Skeletal muscle satellite cell (primary cell): ENCODE results near the gene KCNE4.

ENCODE experiments used
- H3K27me3 ChIP-seq: 2 replicates; pipeline ENCODE4 v1.7.0; 2013; ENCODE audit warnings: low read length; ENCODE audit not compliant: control insufficient read depth, insufficient read depth
- H3K36me3 ChIP-seq: 2 replicates; pipeline ENCODE4 v1.7.0; 2013; ENCODE audit warnings: mild to moderate bottlenecking, control low read depth, low read length; ENCODE audit not compliant: insufficient read depth
- H3K4me1 ChIP-seq: 2 replicates; pipeline ENCODE4 v1.7.0; 2013; ENCODE audit warnings: low read length; ENCODE audit not compliant: control insufficient read depth, insufficient read depth
- H3K4me2 ChIP-seq: 2 replicates; pipeline ENCODE4 v1.7.0; 2013; ENCODE audit warnings: mild to moderate bottlenecking, low read length
- H3K4me3 ChIP-seq: 2 replicates; pipeline ENCODE4 v1.7.0; 2013; ENCODE audit warnings: low read length
- H3K9ac ChIP-seq: 2 replicates; pipeline ENCODE4 v1.7.0; 2013; ENCODE audit warnings: mild to moderate bottlenecking, low read depth, low read length, moderate library complexity
- H3K9me3 ChIP-seq: replicated peaks from 2 replicates; pipeline ENCODE4 v1.7.0; 2013; ENCODE audit warnings: mild to moderate bottlenecking, control low read depth, low read length

The KCNE4 gene

DNA sequence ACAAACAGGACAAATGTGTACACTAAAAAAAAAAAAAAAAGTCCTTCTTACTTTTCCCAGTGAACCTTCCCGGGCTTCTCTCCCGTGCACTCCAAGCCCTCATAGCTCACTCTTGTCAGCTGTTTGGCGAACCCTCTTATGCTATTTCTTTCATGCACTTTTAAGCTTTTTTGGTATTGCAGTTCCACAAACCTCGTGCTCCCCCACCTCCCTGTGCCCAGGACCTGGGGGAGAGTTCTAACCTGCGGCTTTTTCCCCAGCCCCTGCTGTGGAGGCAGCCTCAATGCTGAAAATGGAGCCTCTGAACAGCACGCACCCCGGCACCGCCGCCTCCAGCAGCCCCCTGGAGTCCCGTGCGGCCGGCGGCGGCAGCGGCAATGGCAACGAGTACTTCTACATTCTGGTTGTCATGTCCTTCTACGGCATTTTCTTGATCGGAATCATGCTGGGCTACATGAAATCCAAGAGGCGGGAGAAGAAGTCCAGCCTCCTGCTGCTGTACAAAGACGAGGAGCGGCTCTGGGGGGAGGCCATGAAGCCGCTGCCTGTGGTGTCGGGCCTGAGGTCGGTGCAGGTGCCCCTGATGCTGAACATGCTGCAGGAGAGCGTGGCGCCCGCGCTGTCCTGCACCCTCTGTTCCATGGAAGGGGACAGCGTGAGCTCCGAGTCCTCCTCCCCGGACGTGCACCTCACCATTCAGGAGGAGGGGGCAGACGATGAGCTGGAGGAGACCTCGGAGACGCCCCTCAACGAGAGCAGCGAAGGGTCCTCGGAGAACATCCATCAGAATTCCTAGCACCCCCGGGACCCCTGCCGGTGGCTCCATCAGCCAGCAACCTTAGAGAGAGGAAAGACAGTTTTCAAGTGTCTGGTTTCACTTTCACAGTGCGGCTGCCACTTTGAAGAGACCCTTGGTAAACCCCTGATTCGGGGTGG lies 826 bp downstream of the KCNE4 start:
- Histone ChIP-seq H3K9me3 (no peaks in the 10 kb centered on the region), H3K4me1 (peaks cover 45% of the 10 kb centered on the region), H3K27me3 (no peaks in the 10 kb centered on the region), H3K36me3 (no peaks in the 10 kb centered on the region), H3K4me2 (peak overlapping the region; percentile 87), H3K9ac (peak overlapping the region; percentile 73), H3K4me3 (peak overlapping the region; percentile 69)

DNA sequence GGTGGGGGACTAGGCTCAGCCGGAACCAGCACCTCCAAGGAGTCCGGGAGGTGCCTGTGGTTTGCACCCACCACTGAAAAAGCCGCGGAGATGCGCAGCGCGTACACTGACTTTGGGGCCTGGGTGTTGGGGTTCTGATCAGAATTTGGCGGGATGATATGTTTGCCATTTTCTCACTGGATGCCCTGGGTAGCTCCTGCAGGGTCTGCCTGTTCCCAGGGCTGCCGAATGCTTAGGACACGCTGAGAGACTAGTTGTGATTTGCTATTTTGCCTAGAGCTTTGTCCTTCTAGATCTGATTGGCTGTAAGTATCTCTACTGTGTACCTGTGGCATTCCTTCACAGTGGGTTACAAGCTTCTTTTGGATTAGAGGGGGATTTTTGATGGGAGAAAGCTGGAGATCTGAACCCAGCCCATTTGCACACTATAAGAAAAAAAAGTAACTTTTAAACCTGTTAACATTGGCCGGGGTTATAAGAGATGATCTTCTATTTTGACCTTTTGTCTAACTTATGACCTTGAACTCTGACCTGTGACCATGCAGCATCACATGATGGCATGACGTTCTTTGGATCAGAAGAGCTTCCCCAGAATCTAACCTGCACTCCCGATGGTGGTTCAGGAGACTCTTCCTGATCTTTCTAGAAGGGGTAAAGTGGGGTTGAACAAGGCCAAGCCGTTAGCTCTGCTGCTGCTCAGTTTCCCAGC lies 1.6 kb downstream of the KCNE4 start:
- no peaks in the 10 kb centered on the region for H3K9me3 ChIP-seq
- peak overlapping the region; percentile 73 for H3K9ac ChIP-seq
- peaks cover 40% of the 10 kb centered on the region for H3K4me1 ChIP-seq
- H3K4me3 ChIP-seq = peak overlapping the region; percentile 69
- H3K27me3 ChIP-seq = no peaks in the 10 kb centered on the region
- peak overlapping the region; percentile 87 for H3K4me2 ChIP-seq
- no peaks in the 10 kb centered on the region for H3K36me3 ChIP-seq

DNA sequence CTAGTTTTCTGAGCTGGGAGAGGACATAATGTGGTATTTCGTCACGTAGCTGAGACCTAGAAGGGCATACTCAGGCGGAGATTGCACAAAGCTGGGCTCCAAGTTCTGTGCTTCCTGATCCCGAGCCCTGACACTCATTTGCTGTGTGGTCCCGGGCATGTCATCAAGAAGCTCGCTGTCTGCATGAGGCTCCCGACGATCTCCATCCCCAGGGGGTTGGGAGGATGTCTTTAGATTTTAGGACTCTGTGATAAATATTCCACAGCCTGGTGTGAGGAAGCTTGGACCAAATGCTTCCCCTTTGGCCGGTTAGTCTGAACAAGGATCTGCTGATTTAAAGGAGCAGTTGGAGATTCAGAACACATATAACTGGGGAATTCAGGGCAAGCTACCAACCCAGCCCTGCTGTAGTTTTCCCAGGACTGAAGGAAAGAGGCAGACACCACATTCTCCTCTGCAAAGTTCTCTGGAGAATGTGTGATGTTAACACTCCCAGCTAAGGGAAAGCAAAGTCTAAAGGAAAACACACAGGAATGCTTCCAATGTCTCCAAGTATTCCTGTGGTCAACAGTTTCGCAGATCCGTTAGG lies 2.3 kb downstream of the KCNE4 start:
- H3K9ac ChIP-seq = peak overlapping the region; percentile 73
- no peaks in the 10 kb centered on the region for H3K27me3 ChIP-seq
- H3K9me3 ChIP-seq = no peaks in the 10 kb centered on the region
- H3K4me3 ChIP-seq = peak overlapping the region; percentile 50
- peak overlapping the region; percentile 87 for H3K4me2 ChIP-seq
- H3K36me3 ChIP-seq = no peaks in the 10 kb centered on the region
- H3K4me1 ChIP-seq = peaks cover 40% of the 10 kb centered on the region

DNA sequence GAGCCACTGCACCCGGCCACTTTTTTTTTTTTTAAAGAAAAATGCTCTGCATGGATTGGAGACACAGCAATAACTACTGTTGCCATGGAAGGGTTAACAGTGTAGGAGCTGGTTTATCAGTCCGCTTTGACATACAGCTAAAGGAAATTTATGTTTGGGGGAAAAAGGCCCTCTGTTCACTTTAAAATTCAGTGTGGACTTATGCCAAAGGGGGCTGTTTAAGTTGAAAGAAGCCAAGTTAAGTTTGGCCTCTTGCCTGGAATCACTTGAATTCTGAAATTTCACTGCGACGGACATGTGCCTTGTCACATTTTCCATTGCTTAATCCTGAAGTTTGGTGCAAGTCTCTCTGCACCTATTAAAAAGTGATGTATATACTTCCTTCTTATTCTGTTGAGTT lies 3.1 kb downstream of the KCNE4 start:
- Histone ChIP-seq H3K27me3 (no peaks in the 10 kb centered on the region), H3K4me2 (no peak overlapping the region), H3K9ac (no peak overlapping the region), H3K4me1 (peaks cover 40% of the 10 kb centered on the region), H3K9me3 (no peaks in the 10 kb centered on the region), H3K4me3 (no peak overlapping the region), H3K36me3 (no peaks in the 10 kb centered on the region)

DNA sequence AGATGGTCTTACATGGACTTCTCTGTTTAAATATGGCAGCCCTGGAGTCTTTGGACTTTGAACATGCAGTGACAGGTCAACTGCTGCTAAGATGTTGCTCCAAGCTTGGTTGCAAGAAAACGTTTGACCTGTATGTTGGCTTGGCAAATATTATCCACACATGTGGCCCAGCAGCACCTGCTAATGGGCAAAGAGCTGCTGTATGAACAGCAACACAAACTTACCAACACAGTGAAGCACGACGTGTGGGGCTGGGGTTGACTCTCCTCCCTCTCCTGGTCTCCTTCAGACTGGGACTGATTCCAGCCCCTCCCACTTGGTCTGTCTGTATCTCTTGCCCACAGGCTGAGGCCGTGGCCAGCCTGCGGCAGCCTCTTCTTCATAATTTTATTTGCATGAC lies 3.8 kb downstream of the KCNE4 start:
- H3K27me3 ChIP-seq = no peaks in the 10 kb centered on the region
- no peak overlapping the region for H3K9ac ChIP-seq
- no peak overlapping the region for H3K4me2 ChIP-seq
- H3K36me3 ChIP-seq = no peaks in the 10 kb centered on the region
- H3K4me3 ChIP-seq = no peak overlapping the region
- no peaks in the 10 kb centered on the region for H3K9me3 ChIP-seq
- peaks cover 35% of the 10 kb centered on the region for H3K4me1 ChIP-seq

DNA sequence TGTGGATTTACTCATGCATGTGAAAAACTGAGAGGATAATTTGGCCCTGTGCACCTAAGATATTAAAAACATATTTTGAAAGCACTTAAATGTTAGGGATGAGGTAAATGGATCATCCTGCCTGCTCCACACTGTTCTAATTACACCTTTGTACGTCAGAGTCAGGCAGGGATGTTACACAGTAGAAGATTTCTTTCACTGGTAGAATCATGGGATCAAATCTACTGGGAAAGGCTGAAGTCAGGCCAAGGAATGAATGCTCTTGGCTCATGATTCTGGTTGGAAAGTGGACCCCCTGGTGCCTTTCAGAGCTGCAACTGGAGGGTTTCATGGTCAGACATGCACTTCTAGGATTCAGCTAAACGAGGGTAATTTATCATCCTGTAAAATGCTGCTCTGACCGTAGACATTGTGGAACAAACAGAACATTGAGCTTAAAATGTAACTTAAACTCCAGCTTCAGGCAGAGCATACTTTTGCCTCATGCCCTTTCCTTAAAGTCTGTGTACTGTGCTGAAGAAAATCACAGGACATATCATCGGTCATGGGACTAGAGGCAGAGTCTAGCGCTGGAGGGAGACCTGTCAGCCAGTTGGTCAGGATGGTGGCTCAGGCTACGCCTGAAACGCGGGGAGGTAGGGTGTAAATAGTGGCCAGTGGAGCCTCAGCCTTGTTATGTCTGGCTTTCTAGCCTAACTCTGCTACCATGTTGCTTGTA lies 4.9 kb downstream of the KCNE4 start:
- Histone ChIP-seq H3K27me3 (no peaks in the 10 kb centered on the region), H3K4me3 (no peak overlapping the region), H3K4me1 (peaks cover 28% of the 10 kb centered on the region), H3K9ac (no peak overlapping the region), H3K4me2 (no peak overlapping the region), H3K36me3 (no peaks in the 10 kb centered on the region), H3K9me3 (no peaks in the 10 kb centered on the region)

DNA sequence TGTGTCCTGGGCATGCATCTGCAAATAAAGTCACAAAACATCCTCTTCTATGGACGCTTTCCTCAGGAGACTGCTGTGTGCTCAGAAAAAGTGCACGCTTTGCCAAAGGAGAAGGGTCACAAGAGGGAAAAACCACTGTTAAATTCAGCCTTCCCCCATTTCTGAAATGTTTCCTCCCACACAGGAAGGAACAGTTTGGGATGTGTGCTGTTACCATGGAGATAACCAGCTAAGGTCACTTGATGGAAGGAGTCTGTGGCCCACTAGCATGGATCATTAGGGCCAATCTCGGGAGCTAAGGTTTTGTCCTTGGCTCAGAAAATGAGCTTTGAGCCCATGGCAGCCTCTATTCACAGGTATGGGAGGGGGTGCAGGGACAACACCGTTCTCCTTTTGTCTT lies 5.6 kb downstream of the KCNE4 start:
- no peak overlapping the region for H3K4me3 ChIP-seq
- no peaks in the 10 kb centered on the region for H3K27me3 ChIP-seq
- H3K9ac ChIP-seq = no peak overlapping the region
- no peak overlapping the region for H3K4me2 ChIP-seq
- H3K4me1 ChIP-seq = peaks cover 33% of the 10 kb centered on the region
- H3K36me3 ChIP-seq = no peaks in the 10 kb centered on the region
- no peaks in the 10 kb centered on the region for H3K9me3 ChIP-seq

DNA sequence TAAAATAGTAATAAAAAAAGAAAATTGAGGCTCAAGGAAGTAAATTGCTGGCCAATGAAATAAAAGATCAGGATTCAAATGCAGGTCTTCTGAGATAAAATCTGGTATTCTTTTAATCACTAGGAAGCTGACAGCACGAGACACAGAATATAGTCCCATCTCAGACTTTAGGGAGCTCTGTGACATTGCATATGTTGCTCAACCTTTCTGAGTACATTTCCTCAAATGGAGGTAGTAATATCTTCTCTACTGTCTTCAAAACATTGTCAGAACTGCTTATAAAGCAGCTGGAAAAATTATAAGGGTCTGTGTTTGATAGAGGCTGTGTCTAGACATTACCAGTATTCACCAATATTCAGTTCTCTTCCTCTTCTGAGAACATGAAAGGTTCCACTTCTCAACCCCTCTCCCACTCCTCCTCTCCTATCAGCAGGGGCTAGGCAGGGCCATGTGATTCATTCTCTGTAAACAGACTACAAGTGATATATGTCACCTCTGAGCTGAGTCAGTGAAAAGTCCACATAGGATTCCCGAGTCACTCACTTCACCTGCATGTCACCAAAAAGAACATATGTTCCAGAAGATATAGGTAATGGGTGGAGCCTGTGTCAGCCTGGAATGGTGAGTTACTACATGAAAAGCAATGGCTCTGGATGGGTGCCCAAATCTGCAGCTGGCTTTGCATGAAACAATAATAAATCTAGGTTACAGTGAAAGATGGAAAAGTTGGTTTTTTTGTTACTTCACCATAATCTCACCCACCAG lies 7.1 kb downstream of the KCNE4 start:
- Histone ChIP-seq H3K4me1 (peaks cover 23% of the 10 kb centered on the region), H3K4me3 (no peak overlapping the region), H3K9me3 (no peaks in the 10 kb centered on the region), H3K27me3 (no peaks in the 10 kb centered on the region), H3K4me2 (no peak overlapping the region), H3K36me3 (no peaks in the 10 kb centered on the region), H3K9ac (no peak overlapping the region)

DNA sequence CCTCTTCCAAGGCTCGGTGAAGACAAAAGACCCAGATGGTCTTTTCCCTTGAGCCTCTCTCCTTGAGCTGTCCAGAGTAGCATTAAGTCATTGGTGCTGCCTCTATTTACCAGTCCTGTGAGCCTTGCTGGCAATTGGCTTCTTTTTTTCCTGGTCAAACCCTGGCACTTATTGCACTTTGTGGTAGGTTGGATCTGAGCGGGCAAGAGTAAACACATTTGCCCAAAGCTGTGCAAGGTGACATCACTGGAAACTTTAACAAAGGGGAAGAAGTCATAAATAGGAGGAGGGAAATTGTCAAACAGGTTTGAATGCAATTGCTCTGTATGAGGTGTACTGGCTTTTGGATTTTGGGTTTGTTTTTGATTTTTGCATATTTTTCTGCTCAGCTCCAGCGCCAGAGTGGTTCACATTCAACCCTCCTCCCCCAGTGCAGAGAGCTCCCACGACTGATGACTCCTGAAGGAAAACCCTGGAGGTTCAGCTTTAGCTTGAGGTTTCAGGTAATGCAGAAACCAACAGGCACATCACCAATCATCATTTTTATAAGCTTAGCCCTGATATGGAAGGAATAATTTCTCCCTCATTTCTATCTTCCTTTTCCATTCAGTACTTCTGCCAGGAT lies 8.3 kb downstream of the KCNE4 start:
- H3K9me3 ChIP-seq = no peaks in the 10 kb centered on the region
- no peak overlapping the region for H3K4me2 ChIP-seq
- H3K27me3 ChIP-seq = no peaks in the 10 kb centered on the region
- no peaks in the 10 kb centered on the region for H3K36me3 ChIP-seq
- H3K4me1 ChIP-seq = peaks cover 19% of the 10 kb centered on the region
- no peak overlapping the region for H3K9ac ChIP-seq
- H3K4me3 ChIP-seq = no peak overlapping the region

DNA sequence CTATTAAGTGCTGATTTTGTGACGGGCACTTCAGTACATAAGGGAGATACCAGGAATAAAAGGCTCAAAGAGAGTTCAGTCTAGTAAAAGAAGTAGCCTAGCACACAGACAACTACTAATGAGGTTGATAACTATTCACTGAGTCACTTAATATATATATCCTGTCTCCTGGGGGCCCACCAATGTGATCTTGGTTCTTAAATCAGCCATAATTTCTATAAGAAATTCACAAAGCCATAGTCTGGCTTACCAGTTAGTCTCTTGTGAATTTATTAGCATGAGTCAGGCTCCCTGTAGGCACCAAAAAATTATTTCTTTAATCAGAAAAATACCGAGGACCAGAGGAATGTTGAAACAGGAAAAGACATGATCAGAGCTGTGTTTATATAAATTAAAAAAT lies 10.4 kb downstream of the KCNE4 start:
- Histone ChIP-seq H3K9me3 (no peaks in the 10 kb centered on the region), H3K4me2 (no peak overlapping the region), H3K9ac (no peak overlapping the region), H3K4me3 (no peak overlapping the region), H3K4me1 (peaks cover 13% of the 10 kb centered on the region), H3K27me3 (no peaks in the 10 kb centered on the region), H3K36me3 (no peaks in the 10 kb centered on the region)
